ENCODE results near the gene PLCD3. TPM values are rescaled to one million over a fixed set of nuclear protein-coding genes. Genes with fewer than 3 reads are reported as not detected.

PLCD3 gene
- total and polyA plus RNA-seq, 10 of the 15 experiments (the other 5 are each of a cell fraction or from before 2014, with no cell fraction given) = 0.02 to 1.6 (median 0.44) TPM

DNA sequence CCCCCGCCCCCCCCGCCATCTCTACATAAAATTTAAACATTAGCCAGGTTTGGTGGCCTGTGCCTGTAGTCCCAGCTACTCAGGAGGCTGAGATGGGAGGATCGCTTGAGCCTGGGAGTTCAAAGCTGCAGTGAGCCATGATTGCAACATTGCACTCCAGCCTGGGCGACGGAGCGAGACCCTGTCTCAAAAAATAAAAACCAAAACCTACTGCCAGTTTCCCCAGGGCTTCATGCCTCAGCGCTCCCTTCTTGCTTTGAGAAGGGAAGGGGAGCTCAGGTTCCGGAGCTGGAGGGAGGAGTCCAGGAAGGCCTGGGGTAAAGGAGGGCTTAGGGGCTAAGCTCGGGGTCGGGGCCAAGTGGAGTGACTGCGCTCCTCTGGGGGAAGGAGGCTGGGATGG, 20.5 kb downstream of the PLCD3 start (continued):
- TF ChIP-seq, protein P1, sequence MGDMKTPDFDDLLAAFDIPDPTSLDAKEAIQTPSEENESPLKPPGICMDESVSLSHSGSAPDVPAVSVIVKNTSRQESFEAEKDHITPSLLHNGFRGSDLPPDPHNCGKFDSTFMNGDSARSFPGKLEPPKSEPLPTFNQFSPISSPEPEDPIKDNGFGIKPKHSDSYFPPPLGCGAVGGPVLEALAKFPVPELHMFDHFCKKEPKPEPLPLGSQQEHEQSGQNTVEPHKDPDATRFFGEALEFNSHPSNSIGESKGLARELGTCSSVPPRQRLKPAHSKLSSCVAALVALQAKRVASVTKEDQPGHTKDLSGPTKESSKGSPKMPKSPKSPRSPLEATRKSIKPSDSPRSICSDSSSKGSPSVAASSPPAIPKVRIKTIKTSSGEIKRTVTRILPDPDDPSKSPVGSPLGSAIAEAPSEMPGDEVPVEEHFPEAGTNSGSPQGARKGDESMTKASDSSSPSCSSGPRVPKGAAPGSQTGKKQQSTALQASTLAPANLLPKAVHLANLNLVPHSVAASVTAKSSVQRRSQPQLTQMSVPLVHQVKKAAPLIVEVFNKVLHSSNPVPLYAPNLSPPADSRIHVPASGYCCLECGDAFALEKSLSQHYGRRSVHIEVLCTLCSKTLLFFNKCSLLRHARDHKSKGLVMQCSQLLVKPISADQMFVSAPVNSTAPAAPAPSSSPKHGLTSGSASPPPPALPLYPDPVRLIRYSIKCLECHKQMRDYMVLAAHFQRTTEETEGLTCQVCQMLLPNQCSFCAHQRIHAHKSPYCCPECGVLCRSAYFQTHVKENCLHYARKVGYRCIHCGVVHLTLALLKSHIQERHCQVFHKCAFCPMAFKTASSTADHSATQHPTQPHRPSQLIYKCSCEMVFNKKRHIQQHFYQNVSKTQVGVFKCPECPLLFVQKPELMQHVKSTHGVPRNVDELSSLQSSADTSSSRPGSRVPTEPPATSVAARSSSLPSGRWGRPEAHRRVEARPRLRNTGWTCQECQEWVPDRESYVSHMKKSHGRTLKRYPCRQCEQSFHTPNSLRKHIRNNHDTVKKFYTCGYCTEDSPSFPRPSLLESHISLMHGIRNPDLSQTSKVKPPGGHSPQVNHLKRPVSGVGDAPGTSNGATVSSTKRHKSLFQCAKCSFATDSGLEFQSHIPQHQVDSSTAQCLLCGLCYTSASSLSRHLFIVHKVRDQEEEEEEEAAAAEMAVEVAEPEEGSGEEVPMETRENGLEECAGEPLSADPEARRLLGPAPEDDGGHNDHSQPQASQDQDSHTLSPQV (IDR thresholded peaks at IDR 0.05) = no peak

DNA sequence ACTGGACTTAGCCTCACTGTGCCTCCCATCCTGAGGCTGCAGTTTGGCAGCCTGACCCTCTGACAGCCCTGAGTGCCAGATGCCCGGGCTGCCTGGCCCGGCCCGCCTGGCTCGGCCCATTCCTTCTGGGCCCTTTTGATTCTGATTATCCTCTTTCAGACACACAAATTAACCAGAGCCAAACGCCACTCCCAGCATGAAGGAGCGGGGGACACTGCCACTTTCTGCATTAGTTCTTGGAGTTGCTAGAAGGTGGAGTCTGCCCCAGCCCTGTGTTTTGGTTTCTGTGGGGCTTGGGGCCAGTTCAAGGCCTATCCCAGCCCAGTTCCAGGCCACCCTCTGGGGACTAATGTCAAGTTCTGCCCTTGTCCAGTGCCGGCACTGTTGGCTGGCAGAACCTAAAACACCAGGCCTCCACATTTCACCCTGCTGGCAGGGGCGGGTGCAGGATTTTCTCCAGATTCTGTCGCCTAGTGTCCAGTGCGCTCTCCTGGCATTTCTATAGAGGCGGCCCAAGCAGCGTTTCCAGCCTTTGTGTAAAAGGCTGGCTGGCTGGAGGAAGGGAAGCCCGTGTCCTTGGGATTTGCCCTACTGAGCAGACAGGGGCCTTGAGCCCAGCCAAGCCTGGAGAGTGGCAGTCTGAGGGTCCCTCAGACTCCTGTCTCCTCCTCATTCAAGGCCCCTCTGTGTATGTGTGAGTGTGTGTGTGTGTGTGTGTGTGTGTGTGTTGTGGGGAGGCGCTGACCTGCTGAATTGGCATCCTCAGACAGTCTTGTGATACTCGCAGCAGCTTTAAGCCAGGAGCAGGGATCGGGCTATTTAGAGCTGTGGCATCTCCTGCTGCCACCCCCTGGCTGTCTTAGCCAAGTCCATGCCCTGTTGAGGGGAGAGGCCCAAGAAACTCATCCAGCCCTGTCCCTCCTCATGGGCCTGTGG, 21.4 kb downstream of the PLCD3 start:
- H3K4me3 ChIP-seq = no peak overlapping the region
- WGBS (ENCODE audit: insufficient coverage, insufficient replicate concordance, low lambda C conversion rate, missing lambda C conversion rate) = 89% methylated on average over 16 of the region's 16 CpGs
- in situ Hi-C loops (cut with MboI) = no loop called here
- SMC1A ChIA-PET (ENCODE audit: uncharacterized antibody, unreplicated experiment) = interaction anchor here (1.1 kb wide), 1 partner anchor 14 kb away, joined by 3 read pairs; no protein-coding TSS in a partner anchor
- BruUV-seq (replicated peaks) = no TSS peak
- no peak overlapping the region for H3K4me2 ChIP-seq (ENCODE audit: control insufficient read depth, insufficient read depth)
- H4K20me1 ChIP-seq (ENCODE audit: control insufficient read depth, insufficient read depth) = peaks cover 3% of the 10 kb centered on the region; the same call in 1 of the 2 replicates
- TF ChIP-seq NFYB (IDR thresholded peaks at IDR 0.05; ENCODE audit: insufficient read depth, low read depth, low read length) (no peak), SREBF2 (IDR thresholded peaks at IDR 0.05; ENCODE audit: low read length) (no peak), MYC (IDR thresholded peaks at IDR 0.05; ENCODE audit: insufficient read depth, insufficient read length, insufficient replicate concordance, low read length, severe bottlenecking) (no peak), MTA3 (IDR thresholded peaks at IDR 0.05; ENCODE audit: borderline replicate concordance, low read length) (peak; percentile 22; the same call in 1 of the 2 replicates), NBN (IDR thresholded peaks at IDR 0.05) (no peak)
- no peaks in the 10 kb centered on the region for H3K27me3 ChIP-seq (replicated peaks in 1 of 2; ENCODE audit: control insufficient read depth in 2 of 2, insufficient read depth in 2 of 2, low read length in 1 of 2)
- FAIRE-seq (no peak), ATAC-seq (peak; percentile 24; the same call in 2 of the 3 replicates), DNase-seq (ENCODE audit: low read depth, low spot score) (no peak)
- H3K9ac ChIP-seq (ENCODE audit: control insufficient read depth, insufficient read depth, low read length) = no peak overlapping the region
- CTCF ChIA-PET = no interaction called here
- RAD21 ChIA-PET (ENCODE audit: unreplicated experiment) = interaction anchor here (1.5 kb wide), 1 partner anchor 191 kb away, joined by 7 read pairs; no protein-coding TSS in a partner anchor
- no peaks in the 10 kb centered on the region for H3K9me3 ChIP-seq (replicated peaks; ENCODE audit: control insufficient read depth, insufficient read depth, low read length)
- no peak overlapping the region for H3K27ac ChIP-seq (ENCODE audit: control insufficient read depth, insufficient read depth)
- H3K79me2 ChIP-seq (ENCODE audit: control insufficient read depth, insufficient read depth, low read length) = no peaks in the 10 kb centered on the region
- H3K4me1 ChIP-seq (ENCODE audit: control insufficient read depth, insufficient read depth, low read length) = peaks cover 11% of the 10 kb centered on the region; the same call in 1 of the 2 replicates
- intact Hi-C loops (cut with micrococcal nuclease; ENCODE audit: unreplicated experiment) = loop anchor here (5.0 kb wide), 1 partner anchor 189 kb away; no protein-coding TSS in a partner anchor
- no peak overlapping the region for H2AFZ ChIP-seq (ENCODE audit: control insufficient read depth, low read depth, low read length)
- POLR2A ChIA-PET = no interaction called here
- peaks cover 20% of the 10 kb centered on the region in 2 experiments for H3K36me3 ChIP-seq (ENCODE audit: control insufficient read depth in 2 of 2, insufficient read depth in 2 of 2, low read length in 1 of 2)
